HG02763 (cell line): ENCODE measurements around the gene AURKA.
"Not testable (repeated sequence)": the region's sequence is repeated elsewhere in the genome, so short reads cannot be mapped to it uniquely, and the experiment has no call there.

Experiments used
- ATAC-seq: cut with Tn5 transposase; IDR thresholded peaks from one replicate; pipeline ENCODE4 v1.9.1; 2021; ENCODE audit warnings: mild to moderate bottlenecking, moderate library complexity; ENCODE audit not compliant: unreplicated experiment

The AURKA gene

DNA sequence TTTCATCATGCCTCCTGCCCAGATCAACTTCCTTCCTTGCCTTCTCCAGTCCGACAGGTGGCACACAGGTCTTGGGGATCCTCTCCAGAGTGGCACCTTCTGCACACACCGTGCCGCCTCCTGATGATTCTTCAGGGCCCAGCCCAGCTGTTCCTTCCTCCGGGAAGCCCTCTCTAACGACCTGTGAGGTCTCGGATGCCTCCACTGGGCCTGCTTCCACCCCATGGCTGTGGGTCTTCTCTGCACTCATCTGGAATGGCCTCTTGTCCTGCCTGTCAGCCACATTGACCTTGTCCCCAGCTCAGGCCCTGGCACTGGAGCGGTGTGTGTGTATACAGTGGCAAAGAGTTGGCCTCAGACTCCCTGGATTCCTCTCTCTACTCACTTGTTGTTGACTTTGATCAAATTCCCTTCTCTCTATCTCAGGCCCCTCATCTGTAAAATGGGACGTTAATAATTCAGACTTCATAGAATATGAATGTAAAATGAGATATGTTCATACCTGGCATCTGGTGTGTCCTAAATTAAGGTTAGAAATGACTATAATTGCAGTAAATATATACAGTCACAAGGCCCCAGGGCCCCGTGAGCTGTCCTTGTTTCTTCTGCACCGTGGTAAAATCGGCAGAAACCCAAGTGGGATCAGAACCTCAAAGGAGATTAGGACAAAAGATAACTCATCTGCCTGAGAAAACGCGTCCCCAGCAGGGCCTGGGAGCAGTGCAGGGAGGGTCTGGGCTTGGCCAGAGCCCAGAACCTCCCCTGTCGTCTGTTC lies 31.7 kb downstream of the AURKA start:
- ATAC-seq = no peak

- peak; percentile 11 for ATAC-seq
Observed at GRCh38 chr20:56359212-56360132, 32.5 kb downstream of the AURKA start.

DNA sequence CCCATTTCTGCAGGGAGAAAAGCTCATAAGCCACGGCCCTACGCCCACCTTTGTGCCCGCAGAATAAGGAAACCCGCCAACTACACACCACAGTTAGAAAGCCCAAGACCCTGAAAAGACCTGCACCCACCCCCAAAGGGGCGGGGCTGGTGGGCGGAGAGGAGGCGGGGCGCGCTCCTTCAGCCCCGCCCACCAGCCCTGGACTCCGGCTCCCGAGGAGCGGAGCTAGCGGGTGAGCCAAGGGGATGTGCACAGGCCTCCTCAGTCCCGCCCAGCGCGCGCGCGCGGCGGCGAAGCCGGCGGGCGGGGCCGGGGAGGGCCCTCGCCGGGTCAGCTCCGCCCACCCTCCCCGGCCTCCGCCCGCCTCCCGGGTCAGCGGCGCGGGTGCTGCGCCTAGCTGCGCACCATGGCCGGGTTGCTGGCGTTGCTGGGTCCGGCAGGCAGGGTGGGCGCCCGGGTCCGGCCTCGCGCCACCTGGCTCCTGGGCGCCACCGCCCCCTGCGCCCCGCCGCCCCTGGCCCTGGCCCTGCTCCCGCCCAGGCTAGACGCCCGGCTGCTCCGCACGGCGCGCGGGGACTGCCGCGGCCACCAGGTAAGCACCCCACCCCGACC lies 33.3 kb downstream of the AURKA start, which contains the start of gene FAM210B:
Gene FAM210B, plus strand, starts transcription at position 375 of the 612 bp plus-strand sequence. Its CDS starts 32 bp downstream, at position 407.
- peak; percentile 99 for ATAC-seq

- no peak for ATAC-seq
Observed at GRCh38 chr20:56358070-56358469, 33.9 kb downstream of the AURKA start.

GRCh38 chr20:56353356-56353755 lies 38.7 kb downstream of the AURKA start:
- ATAC-seq = no peak

DNA sequence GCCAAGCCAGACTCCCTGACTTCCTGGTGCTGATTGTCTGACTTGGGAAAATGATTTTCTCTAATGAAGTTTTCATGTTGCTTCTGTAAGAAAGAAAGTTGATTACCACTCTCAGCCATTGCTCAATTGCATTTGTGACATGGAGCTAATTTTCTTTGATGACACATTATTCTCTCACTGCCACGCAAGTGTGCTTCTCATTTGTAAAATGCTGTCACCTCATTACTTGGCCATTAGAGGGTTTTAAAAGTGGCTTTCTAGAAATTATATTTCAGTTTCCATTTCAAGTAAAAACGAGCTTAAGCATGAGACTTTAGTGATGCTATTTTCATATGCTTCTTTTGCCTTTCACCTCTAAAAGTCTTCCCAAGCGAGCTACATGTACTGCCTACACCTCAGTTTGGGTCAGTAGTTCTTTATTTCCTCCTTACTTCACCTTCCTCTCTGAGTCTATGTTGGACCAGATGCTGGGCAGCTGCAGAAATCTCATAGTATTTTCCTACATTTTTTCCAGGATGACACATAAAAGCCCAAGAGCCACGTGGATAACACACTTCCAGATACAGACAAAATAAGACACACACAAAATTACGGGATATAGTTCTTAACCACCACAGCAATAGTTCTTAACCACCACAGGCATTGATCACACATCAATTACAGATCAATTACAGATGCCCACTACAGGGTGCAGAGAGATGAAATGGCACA lies 39.5 kb downstream of the AURKA start:
- ATAC-seq = no peak

DNA sequence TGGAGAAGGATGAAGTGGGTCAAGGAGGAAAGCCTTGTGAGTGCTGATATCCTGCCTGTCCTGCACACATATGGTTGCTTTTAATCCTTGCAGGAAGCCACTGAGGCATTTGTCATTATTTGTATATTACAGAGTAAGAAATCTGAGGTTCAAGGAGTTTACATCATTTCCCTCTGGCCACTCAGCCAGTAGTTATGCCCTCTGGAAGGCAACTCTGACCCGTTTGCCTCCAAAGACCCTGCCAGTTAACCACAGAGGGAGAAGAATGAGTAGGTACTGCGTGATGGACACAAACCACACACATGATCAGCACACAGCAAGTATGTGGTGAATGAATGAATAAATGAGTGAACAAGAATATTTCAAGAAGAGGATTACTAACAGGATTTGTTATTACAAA lies 41.2 kb downstream of the AURKA start:
- ATAC-seq = no peak

DNA sequence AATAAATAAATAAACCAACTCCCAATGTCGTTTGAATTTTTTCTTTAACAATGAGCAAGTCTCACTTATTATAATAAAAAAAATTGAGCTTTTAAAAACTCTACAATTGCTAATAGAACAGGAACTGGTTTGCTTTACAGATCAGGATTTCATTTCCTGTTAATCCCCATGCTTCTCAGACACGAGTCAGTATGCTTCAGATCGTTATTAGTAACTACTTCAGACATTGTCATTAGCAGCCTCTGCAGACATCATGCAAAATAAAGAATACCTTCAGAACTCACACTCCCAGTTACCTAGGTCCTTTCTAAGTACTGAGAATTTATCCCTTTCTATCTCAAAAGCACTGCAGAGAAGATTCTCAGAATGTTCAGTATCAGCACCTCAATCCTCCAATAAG lies 43.3 kb downstream of the AURKA start:
- no peak for ATAC-seq

DNA sequence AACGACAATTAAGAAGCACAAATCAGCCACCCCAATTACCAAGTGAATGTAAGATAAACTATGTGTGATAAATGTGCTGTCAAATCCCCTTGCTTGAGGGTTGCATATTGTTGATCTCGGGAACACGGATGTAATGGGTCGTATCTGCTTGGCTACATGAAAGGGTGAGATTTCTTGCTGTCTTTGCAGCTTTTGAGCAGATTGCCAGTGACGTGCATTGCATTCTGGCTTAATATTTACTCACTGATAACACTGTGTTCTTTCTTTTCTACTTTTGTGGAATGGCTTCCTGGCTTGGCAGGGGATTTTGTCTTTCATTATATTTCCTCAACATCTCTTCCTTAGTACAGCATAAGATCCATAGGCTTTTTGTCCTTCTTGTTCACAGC lies 43.7 kb downstream of the AURKA start:
- no peak for ATAC-seq

DNA sequence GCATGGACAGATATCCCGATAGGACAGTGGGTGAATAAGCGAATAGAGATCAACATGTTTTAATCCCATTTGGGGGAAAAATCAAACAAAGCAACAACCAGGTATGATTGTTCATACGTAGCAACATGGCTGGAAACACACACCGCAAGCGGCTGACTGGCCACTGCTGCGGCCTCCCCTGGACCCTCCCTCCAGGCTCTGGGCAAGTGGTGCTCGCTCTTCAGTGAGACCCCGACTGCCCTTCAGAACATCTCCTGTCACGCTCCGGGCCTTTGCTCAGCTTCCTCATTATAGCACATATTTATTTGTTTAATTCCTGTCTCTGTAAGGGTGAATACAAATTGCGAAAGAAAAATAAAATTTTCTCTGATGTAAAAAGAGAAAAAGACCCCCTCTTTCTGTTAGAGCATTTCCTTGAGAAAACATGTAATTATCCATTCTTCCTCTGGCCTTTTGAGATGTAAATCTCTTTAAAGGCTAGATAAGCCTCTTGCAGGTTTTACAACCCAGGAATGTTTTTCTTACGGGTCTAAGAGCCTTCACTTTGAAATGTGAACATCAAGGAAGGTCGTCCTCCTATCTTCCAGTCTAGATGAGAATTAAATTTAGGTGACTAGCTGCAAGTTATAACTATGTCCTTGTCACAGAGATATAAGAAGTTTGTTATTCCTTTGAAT lies 44.2 kb downstream of the AURKA start:
- ATAC-seq = no peak

GRCh38 chr20:56345911-56346310 lies 46.1 kb downstream of the AURKA start:
- no peak for ATAC-seq

DNA sequence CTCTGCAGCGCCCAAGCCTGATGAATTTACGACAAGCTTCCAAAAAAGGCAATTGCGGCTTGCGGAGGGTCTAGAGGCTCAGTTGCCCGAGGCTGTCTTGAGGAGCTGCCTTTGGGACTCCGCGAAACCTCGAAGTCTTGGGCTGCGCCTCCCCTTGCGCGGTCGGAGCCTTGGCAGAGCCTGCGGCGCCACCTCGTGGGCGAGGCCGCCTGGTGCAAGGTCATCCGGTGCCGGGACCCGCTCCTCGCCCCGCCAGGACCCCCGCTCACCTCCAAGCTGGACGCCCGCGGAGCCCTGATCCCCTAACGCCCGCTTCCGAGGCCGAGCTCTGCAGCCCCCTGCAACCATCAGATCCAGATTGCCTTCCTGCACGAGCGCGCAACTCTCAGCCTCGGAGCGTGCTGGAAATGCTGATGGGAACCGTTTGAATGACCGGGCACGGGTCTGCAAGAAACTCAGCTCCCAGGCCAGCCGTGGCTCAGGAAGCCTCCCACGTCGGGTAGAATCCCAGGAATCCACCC lies 48.1 kb downstream of the AURKA start:
- no peak for ATAC-seq

DNA sequence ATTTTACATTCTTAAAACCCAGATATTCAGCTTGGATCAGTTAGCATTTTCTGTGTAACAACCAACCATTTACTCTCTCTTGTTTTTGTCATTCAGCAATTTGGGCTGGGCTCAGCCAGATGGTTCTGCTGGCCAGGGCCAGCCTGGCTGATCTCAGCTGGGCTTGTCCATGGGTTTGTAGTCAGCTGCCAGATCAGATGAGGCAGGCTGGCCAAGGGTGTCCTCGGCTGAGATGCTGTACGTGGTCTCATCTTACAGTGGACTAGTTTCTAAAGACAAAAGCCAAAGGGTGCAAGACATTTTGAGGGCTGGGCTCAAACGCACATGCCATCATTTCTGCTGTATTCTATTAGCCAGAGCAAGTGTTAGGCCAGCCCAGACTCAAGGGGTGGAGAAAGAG lies 49.2 kb downstream of the AURKA start:
- ATAC-seq = no peak

GRCh38 chr20:56336709-56337108 lies 55.3 kb downstream of the AURKA start:
- not testable (repeated sequence) for ATAC-seq

GRCh38 chr20:56328861-56329260 lies 63.2 kb downstream of the AURKA start:
- ATAC-seq = no peak

GRCh38 chr20:56324806-56325205 lies 67.2 kb downstream of the AURKA start:
- ATAC-seq = no peak

- no peak for ATAC-seq
Observed at GRCh38 chr20:56323656-56324055, 68.4 kb downstream of the AURKA start.

DNA sequence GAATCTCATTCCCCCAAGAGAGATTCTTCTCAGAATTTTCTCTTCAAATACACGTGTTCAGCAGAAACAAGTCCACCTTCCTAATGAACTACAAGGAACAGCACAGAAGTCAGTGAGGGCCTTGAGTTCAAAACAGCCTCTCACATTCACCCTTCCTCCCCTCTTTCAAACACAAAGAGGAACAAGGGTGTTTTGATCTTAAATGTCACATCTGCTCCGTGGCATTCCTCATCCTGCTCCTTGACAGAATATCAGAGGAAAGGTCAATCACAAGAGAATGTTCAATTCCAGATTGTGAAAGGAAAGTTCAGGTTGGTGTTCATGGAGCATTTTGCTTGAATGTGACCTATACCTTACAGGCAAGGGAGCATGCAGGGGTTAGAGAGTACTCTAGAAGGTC lies 68.8 kb downstream of the AURKA start:
- ATAC-seq = no peak

DNA sequence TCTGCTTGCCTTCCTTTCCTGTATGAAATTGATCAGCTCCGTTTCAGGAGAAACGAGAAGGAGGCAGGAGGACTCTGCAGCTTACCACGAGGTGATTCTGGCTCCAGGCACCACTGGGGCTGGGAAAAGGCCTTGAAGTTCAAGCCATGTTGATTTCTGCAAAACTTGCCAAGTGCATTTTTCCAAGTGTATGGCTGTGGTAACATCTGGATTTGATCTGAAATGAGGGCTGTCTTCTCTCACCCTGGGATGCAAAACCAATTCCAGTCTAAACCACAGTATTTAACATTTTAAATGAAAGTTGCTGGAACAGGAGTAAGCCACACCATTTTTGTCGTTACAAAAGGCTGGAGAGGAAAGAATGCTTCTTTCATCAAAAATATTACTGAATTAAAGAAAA lies 69.3 kb downstream of the AURKA start:
- ATAC-seq = no peak
